Endothelial cell of umbilical vein (primary cell): Measurements from ENCODE around the gene KIAA0753. TPM values are rescaled to one million over a fixed set of nuclear protein-coding genes. Genes with fewer than 3 reads are reported as not detected.

ENCODE experiments used
- BruUV-seq: library from RNA; stranded (reverse); fragments of 400-500 nt; replicated peaks from 2 replicates; lab custom pipeline; 2021; lab: Mats Ljungman, UMichigan
- CTCF ChIA-PET: fragments of 300-600, 350-600 bp; sonication (Branson Sonifier 250); formaldehyde crosslinking; loops from one replicate; lab custom pipeline; 2021; ENCODE audit warnings: antibody characterized with exemption, inconsistent platforms; lab: Charles Lee
- POLR2A ChIA-PET: fragments of 300-600, 350-600 bp; sonication (Branson Sonifier 250); formaldehyde crosslinking; loops from one replicate; lab custom pipeline; 2021; ENCODE audit warnings: antibody characterized with exemption, inconsistent platforms; lab: Charles Lee
- DNase-seq: peaks from one replicate; pipeline ENCODE4 v3.0.0-alpha.2; 2011; ENCODE audit warnings: low read depth, low spot score
- FAIRE-seq: peaks from 2 replicates; lab custom pipeline; 2011; peaks lifted over from hg19 to GRCh38; lab: Jason Lieb, UNC
- H2AFZ ChIP-seq: 2 replicates; pipeline ENCODE4 v1.6.0; 2012; ENCODE audit warnings: low read depth, low read length, control low read depth, inconsistent platforms
- H3K27ac ChIP-seq: 2 replicates; pipeline ENCODE4 v1.5.1; 2011; ENCODE audit warnings: low read depth, mild to moderate bottlenecking, control low read depth, low read length, moderate library complexity; ENCODE audit not compliant: insufficient read depth
- H3K27me3 ChIP-seq, 2 experiments: 2 replicates each; pipeline versions ENCODE4 v1.6.0 to v1.6.1; 2011; ENCODE audit warnings: low read length in 2 of 2, mixed read lengths in 1 of 2; ENCODE audit not compliant: control insufficient read depth in 2 of 2, insufficient read depth in 2 of 2
- H3K36me3 ChIP-seq, 2 experiments: 2 replicates in 1 of 2; 3 replicates in 1 of 2; pipeline ENCODE4 v1.5.1; 2011; ENCODE audit warnings: low read length in 2 of 2, mild to moderate bottlenecking in 1 of 2, moderate library complexity in 1 of 2; ENCODE audit not compliant: control insufficient read depth in 2 of 2, insufficient read depth in 2 of 2; ENCODE audit errors: extremely low read depth in 1 of 2
- H3K4me1 ChIP-seq: 3 replicates; pipeline ENCODE4 v1.5.1; 2011; ENCODE audit warnings: mild to moderate bottlenecking, low read length; ENCODE audit not compliant: control insufficient read depth, insufficient read depth; ENCODE audit errors: extremely low read depth
- H3K4me2 ChIP-seq: 2 replicates; pipeline ENCODE4 v1.6.1; 2011; ENCODE audit warnings: low read length, control low read depth, mixed read lengths; ENCODE audit not compliant: insufficient read depth
- H3K4me3 ChIP-seq, 3 experiments: fragments of 200-600 bp in 1 of 3; sonication (generic), shearing (Covaris generic) in 1 of 3; replicated peaks in 1 of 3; 2 replicates each; pipeline ENCODE4 v1.5.1; 2011 to 2016; ENCODE audit warnings: control low read depth in 3 of 3, low read length in 3 of 3, mild to moderate bottlenecking in 2 of 3, inconsistent platforms in 1 of 3, low read depth in 1 of 3, moderate library complexity in 1 of 3; ENCODE audit not compliant: insufficient read depth in 1 of 3
- H3K79me2 ChIP-seq: 2 replicates; pipeline ENCODE4 v1.6.0; 2012; ENCODE audit warnings: low read length, inconsistent platforms; ENCODE audit not compliant: control insufficient read depth, insufficient read depth
- H3K9ac ChIP-seq: replicated peaks from 2 replicates; pipeline ENCODE3; 2011; ENCODE audit warnings: low read length, control low read depth; ENCODE audit not compliant: insufficient read depth; ENCODE audit errors: extremely low read depth
- H3K9me1 ChIP-seq: replicated peaks from 3 replicates; pipeline ENCODE4 v1.6.0; 2011; ENCODE audit warnings: mild to moderate bottlenecking, low read length; ENCODE audit not compliant: control insufficient read depth, insufficient read depth; ENCODE audit errors: extremely low read depth
- H3K9me3 ChIP-seq: replicated peaks from 2 replicates; pipeline ENCODE4 v1.5.1; 2012; ENCODE audit warnings: low read length, inconsistent platforms; ENCODE audit not compliant: control insufficient read depth, insufficient read depth
- H4K20me1 ChIP-seq: replicated peaks from 2 replicates; pipeline ENCODE3; 2011; ENCODE audit warnings: mild to moderate bottlenecking, low read length; ENCODE audit not compliant: control insufficient read depth, insufficient read depth; ENCODE audit errors: extremely low read depth
- CTCF ChIP-seq, 2 donors: IDR thresholded peaks; 1 replicate in 1 of 2; 2 replicates in 1 of 2; pipeline ENCODE4 v1.5.1; 2011; ENCODE audit warnings: low read length in 2 of 2, mild to moderate bottlenecking in 2 of 2, moderate library complexity in 2 of 2, control low read depth in 1 of 2, inconsistent platforms in 1 of 2, low read depth in 1 of 2; ENCODE audit not compliant: insufficient read depth in 1 of 2; ENCODE audit errors: extremely low read depth in 1 of 2
- EZH2 ChIP-seq: IDR thresholded peaks from 2 replicates; pipeline ENCODE4 v1.6.1; 2012; ENCODE audit warnings: borderline replicate concordance, low read depth, mild to moderate bottlenecking, moderate library complexity, low read length, inconsistent platforms; ENCODE audit not compliant: severe bottlenecking
- FOS ChIP-seq: IDR thresholded peaks from 2 replicates; pipeline ENCODE4 v1.6.1; 2011; ENCODE audit warnings: mild to moderate bottlenecking, low read length, moderate library complexity, borderline replicate concordance; ENCODE audit not compliant: insufficient read depth
- GATA2 ChIP-seq: IDR thresholded peaks from 2 replicates; pipeline ENCODE4 v1.7.0; 2011; ENCODE audit warnings: low read depth, mild to moderate bottlenecking, moderate library complexity, mixed read lengths, low read length; ENCODE audit not compliant: insufficient read length, insufficient read depth
- JUN ChIP-seq: IDR thresholded peaks from 2 replicates; pipeline ENCODE4 v1.6.1; 2011; ENCODE audit warnings: borderline replicate concordance, low read depth; ENCODE audit not compliant: insufficient read length, insufficient read depth
- MAX ChIP-seq: IDR thresholded peaks from 2 replicates; pipeline ENCODE4 v1.6.1; 2011; ENCODE audit not compliant: insufficient read depth, insufficient read length
- MYC ChIP-seq: IDR thresholded peaks from one replicate; pipeline ENCODE4 v1.6.1; 2011; ENCODE audit warnings: mild to moderate bottlenecking, low read depth, low read length
- POLR2A ChIP-seq: IDR thresholded peaks from 2 replicates; pipeline ENCODE4 v1.6.1; 2012; ENCODE audit warnings: low read depth, mild to moderate bottlenecking, control low read depth, low read length
- POLR2AphosphoS5 ChIP-seq: IDR thresholded peaks from 2 replicates; pipeline ENCODE4 v1.6.1; 2012; ENCODE audit warnings: low read depth, mild to moderate bottlenecking, control low read depth, low read length, moderate library complexity; ENCODE audit not compliant: insufficient read depth
- dilution Hi-C: fragments of 300-500 bp; cut with MboI; formaldehyde crosslinking; loops from one replicate; pipeline ENCODE4 v1.15.0; 2019; ENCODE audit warnings: low sequenced_read_pairs; ENCODE audit not compliant: extremely low pct_ligation_motif_present
- intact Hi-C: fragments of 100-400 bp; cut with micrococcal nuclease; formaldehyde crosslinking; loops from one replicate; pipeline ENCODE4 v1.10.0; 2022
- polyA plus RNA-seq, 4 experiments: library from polyadenylated mRNA; depleted of rRNA in 3 of 4; stranded (reverse) in 3 of 4; unstranded in 1 of 4; fragments of >200 nt; gene quantifications; 2 replicates each; pipeline versions ENCODE4 v1.2.1 to v1.2.3, GENCODE V29; 2011 to 2012; ENCODE audit warnings: missing spikeins in 1 of 4
- total RNA-seq: library from RNA; stranded (reverse); gene quantifications from 2 replicates; pipeline ENCODE4 v1.2.3, GENCODE V29; 2021

Gene KIAA0753
- total and polyA plus RNA-seq, 2 donors (not counting 3 experiments of a cell fraction or from before 2014, with no cell fraction given): 5.3 to 23.9 TPM

- peaks cover 4 to 10% of the 10 kb centered on the region in 2 experiments for H3K27me3 ChIP-seq
- POLR2A ChIA-PET: no interaction called here
- TF ChIP-seq EZH2: no peak
- TF ChIP-seq CTCF (IDR thresholded peaks at IDR 0.05; ENCODE audit: extremely low read depth in 1 of 2, insufficient read depth in 1 of 2, low read depth in 1 of 2, low read length in 2 of 2): peak in 1 of 2 donors; percentile 35
- no peak for TF ChIP-seq GATA2
- H3K36me3 ChIP-seq: peaks cover 5 to 13% of the 10 kb centered on the region in 2 experiments
- intact Hi-C loops (loop anchor here (10.0 kb wide), 2 partner anchors 813 to 1063 kb away; partner anchors contain the start of gene NLRP1), dilution Hi-C loops (no loop called here)
- FAIRE-seq: no peak
- H3K4me1 ChIP-seq: peaks cover 12% of the 10 kb centered on the region
- no peaks in the 10 kb centered on the region for H3K9me1 ChIP-seq
- no peaks in the 10 kb centered on the region for H4K20me1 ChIP-seq
- no TSS peak for BruUV-seq
- no peaks in the 10 kb centered on the region for H3K9me3 ChIP-seq
- no peak overlapping the region for H3K27ac ChIP-seq
- H2AFZ ChIP-seq: no peak overlapping the region
- peaks cover 48% of the 10 kb centered on the region for H3K79me2 ChIP-seq
- no peak overlapping the region for H3K4me3 ChIP-seq
- DNase-seq: peak; percentile 19
- CTCF ChIA-PET: interaction anchor here (0.6 to 1.2 kb wide), 7 partner anchors 31 to 212 kb away, joined by 3 to 13 read pairs (median 4); no protein-coding TSS in a partner anchor
- H3K9ac ChIP-seq: no peak overlapping the region
- H3K4me2 ChIP-seq: no peak overlapping the region
These were observed 7.7 kb upstream of the KIAA0753 start for GRCh38 chr17:6648181-6648580.

GRCh38 chr17:6643451-6644125 is 3.1 kb upstream of the KIAA0753 start:
- Histone ChIP-seq H4K20me1 (no peaks in the 10 kb centered on the region), H3K4me1 (peaks cover 15% of the 10 kb centered on the region), H3K4me2 (no peak overlapping the region), H3K27me3 (no peaks in the 10 kb centered on the region), H3K4me3 (no peak overlapping the region), H3K27ac (no peak overlapping the region), H3K79me2 (peaks cover 49% of the 10 kb centered on the region), H3K36me3 (peaks cover 7 to 10% of the 10 kb centered on the region in 2 experiments), H3K9me3 (no peaks in the 10 kb centered on the region), H3K9me1 (no peaks in the 10 kb centered on the region), H2AFZ (no peak overlapping the region), H3K9ac (no peak overlapping the region)
- FAIRE-seq (no peak), DNase-seq (no peak)
- dilution Hi-C loops: no loop called here
- CTCF ChIA-PET: no interaction called here
- POLR2A ChIA-PET: no interaction called here
- TF ChIP-seq CTCF (IDR thresholded peaks at IDR 0.05; ENCODE audit: extremely low read depth in 1 of 2, insufficient read depth in 1 of 2, low read depth in 1 of 2, low read length in 2 of 2) (no peak), JUN (no peak), POLR2AphosphoS5 (no peak), MAX (no peak), FOS (no peak), EZH2 (no peak), POLR2A (no peak), GATA2 (no peak), MYC (no peak)
- intact Hi-C loops: loop anchor here (10.0 kb wide), 2 partner anchors 809 to 1059 kb away; partner anchors contain the start of gene NLRP1
- BruUV-seq: no TSS peak
